Activated T-helper 1 cell treated with Interleukin-2 at 50 U/mL for 16 hours (primary cell): ENCODE measurements around the gene INS.

Experiments
- DNase-seq: peaks from one replicate; pipeline ENCODE4 v3.0.0-alpha.2; 2020; ENCODE audit warnings: low read depth

INS gene

DNA sequence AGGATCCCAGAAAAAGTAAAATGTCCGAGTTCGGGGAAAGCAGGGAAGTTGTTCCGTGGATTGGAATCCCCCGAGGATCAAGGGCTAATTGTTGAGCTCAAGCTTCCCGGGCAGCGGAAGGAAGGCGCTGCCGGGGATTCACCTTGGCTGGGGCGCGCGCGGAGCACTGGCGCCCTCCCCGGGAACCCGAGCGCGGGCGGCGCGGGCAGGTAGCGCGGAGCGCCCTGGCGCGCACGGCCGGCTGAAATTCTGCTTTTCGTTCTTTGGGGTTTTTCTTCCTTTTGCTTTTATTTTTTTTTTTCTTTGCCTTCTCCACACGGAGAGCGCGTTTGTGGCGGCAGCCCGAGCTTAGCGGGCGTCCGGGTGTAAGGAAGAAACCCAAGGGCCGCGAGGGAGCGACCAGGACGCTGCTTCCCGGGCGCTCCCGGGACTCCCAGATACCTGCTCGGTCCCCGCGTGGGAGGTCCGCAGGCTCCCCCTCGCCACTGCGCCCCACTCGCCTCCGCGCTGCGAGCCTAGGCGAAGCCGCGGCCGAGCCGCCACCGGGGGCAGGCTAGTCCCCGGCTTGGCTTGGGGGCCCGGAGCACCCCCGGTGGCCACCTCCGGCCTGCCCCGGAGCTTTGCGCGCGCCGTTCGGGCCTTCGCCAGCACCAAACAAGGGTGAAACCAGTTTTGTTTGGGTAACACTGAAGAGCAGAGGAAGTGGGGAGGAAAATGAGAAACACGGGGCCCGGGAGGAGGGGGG lies 17.0 kb downstream of the INS start:
- no peak for DNase-seq

DNA sequence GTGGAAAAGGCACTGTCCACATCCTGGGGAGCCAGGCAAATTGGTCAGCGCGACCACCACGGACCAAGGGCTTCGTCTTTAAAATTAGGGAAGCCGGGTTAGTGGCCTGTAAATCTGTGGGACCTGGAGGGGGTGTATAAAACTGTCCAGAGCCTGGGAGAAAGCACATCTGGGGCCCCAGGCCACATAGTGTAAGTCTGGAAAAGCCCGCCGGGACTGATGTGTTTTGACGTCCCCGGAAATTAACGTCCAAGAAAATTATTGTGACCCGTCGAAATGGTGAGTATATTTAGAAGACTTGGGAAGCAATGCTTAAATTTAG lies 17.6 kb downstream of the INS start:
- DNase-seq, result no peak

DNA sequence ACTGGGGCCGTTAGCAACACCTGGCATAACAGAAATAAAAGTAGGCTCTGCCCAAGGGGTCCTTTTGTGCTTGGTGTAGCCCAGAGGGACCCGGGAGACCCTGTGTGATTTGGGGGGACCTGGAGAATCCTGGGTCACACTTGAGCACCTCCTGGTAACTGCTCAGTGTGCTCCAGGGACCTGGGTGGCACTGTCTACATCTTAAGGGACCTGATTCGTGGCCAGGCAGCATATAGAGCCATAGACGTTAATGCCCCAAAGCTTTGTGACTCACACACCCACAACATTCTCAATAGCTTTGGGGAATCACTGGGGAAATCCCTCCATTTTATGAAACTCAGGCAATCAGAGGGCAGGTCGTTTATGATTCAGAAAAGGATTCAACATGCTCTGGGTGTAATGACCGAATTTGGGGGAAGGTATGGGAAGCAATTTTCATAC lies 18.2 kb downstream of the INS start:
- DNase-seq, result no peak

DNA sequence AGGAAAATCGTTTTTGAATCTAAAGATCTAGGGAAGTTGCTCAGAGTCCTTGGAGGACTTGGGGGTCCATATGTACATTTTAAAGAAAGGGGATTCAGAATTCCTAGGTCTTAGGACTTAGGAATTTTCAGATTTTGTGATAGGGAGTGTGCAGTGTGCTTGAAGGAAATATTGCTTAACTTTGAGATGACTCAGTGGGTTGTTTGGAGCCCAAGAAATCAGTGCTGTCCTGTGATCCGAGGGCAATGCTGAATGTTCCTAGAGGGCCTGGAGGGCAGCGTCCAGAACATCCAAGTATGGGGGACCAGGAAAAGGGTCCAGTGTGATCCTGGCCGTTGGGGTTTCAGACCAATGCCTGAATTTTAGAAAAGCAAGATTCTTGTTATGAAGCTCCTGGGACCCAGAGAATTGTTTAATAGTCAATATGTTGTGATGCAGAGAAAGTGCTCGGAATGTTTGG lies 18.7 kb downstream of the INS start:
- no peak for DNase-seq

DNA sequence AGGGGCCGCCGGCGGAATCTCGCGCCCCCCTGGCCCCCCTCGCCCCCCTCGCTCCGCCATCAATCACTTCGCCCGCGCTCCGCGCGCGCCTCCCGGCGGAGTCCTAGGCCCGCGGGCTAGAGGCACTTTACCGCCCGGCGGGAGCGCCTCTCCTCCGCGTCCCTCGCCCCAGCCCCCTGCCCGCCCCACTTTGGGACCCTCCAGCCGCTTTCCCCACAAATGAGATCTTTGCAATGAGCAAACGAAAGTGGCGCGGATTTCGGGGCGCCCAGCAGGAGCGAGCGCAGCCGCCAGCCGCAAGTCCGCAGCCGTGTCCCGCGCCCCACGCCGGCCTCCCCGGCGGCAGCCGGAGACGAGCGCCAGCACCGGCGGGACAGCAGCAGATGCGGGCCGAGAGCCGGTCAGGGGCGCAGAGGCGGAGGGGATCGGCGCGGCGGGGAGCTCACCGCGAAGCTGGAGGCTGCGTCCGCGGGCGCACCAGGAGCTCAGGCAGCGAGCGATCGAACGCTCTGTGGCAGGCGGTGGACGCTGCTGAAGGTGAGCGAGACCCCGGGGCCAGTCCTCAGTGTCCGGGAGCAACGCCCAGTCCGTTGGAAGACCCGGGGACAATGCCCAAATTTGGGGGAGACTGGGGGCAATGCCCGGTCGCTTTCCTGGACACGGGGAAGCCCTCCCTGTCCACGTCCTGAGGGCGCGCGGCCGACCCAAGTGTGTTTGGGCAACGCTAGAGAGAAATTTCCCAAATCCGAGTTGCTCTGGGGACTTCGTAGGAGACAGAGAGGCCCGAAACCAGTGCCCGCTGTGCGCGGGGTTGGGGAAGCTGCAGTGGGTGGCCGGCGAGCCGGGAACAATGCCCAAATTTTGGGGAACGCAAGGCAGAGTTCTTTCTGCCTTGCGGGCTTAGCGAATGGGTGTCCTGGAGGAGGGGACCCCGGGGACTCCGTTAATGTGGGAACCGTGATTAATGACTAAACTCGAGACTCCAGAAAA lies 20.3 kb downstream of the INS start:
- no peak for DNase-seq

DNA sequence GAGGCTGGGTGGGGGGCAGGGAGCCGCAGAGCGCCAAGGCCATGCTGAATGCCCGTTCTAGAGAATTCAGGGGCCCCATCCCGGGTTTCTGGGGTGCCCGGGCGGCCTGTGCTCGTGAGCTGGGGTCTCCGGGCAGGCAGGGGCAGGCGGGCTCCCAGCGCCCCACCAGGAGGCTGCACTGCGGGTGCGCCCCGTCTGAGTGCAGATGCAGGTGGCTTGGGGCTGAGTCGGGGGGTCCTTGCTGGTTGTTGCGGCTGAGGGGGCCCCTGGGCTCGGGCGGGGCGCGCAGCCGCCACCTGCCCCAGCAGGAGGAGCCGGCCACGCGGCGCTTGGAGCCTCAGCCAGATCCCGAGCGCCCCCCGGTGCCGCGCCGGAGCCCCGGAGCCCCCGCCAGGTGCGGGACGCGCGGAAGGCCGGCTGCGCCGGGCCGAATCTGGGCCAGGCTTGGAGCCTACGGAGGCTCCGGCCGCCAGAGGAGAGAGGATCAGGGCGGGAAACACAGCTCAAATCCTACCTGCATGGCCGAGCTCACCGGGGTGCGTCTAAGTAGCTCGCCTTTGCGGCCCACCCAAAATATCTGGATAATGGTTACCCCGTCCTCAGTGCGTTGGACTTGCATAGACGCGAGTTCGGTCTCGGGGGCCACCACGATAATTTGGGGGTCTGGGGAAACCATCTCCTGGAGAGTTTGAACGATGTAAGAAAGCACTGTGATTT lies 21.2 kb downstream of the INS start:
- no peak for DNase-seq

DNA sequence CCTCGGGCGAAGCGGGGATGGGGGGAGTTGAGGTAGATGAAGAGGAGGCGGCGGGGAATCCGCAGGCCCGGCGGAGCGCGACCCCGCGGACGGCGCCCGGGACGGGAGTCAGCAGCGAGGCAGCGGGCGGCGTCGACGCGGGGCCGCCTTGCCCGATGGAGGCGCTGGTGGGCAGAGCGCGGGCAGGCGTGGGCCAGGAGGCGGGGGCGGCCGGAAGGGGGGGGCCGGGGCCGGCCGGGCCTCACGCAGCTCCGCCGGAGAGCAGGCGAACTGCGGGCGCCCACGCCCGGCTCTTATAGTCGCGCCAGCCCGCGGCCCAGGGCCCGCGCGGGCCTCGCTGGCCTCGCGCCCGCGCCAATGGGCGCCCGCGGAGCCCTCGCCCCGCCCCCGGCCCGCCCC lies 21.9 kb downstream of the INS start, which contains the start of gene IGF2:
Gene IGF2 (minus strand): TSS at position 267 of the 399 bp plus-strand sequence. CDS start 3,866 bp downstream, outside the sequence.
- DNase-seq, result no peak

DNA sequence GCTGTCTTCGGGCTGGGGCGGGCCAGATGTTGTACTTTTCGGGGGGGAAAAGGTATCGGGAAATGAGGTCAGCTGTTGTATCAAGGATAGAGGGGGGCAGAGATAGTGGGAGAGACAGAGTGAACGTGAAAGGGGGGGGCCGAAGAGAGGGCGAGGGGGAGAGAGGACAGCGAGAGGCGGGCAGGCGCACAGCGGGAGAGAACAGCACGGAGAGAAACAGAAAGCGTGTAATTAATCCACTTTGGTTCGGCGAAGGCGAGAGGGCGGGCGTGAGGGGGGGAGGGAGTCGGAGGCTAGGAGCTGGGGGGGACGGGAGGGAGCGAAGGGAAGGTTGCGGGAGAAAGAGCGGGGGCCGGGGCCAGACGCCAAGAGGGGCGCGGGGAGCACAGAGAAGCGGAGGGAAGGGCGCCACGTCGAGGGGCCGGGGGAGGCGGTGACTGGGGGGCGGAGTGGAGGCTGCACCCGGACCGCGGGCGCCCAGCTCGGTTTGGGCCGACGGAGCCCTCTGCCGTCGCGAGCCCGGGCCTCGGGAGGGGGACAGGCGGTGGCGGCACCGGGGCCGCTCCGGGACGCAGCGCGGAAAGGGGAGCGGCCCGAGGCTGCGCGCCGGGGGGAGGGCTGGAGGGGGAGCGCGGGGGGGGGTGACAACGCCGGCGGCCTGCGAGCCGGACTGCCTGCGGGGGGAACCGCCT lies 22.4 kb downstream of the INS start:
- DNase-seq, result no peak

DNA sequence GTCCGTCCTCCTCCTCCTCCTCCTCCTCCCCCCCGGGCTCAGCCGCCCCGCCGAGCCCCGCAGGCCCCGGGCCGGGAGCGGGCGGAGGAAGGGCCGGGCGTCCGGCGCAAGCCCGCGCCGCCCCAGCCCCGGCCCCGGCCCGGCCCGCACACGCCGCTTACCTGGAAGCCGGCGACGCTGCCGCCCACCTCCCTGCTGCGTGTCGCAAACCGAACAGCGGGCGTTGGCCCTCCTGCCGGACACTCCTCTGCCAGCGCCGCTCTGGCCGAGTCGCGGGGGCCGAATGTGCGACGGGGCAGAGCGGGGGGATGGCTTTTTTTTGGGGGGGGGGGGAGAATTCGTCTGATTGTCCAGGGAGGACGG lies 23.0 kb downstream of the INS start:
- no peak for DNase-seq

DNA sequence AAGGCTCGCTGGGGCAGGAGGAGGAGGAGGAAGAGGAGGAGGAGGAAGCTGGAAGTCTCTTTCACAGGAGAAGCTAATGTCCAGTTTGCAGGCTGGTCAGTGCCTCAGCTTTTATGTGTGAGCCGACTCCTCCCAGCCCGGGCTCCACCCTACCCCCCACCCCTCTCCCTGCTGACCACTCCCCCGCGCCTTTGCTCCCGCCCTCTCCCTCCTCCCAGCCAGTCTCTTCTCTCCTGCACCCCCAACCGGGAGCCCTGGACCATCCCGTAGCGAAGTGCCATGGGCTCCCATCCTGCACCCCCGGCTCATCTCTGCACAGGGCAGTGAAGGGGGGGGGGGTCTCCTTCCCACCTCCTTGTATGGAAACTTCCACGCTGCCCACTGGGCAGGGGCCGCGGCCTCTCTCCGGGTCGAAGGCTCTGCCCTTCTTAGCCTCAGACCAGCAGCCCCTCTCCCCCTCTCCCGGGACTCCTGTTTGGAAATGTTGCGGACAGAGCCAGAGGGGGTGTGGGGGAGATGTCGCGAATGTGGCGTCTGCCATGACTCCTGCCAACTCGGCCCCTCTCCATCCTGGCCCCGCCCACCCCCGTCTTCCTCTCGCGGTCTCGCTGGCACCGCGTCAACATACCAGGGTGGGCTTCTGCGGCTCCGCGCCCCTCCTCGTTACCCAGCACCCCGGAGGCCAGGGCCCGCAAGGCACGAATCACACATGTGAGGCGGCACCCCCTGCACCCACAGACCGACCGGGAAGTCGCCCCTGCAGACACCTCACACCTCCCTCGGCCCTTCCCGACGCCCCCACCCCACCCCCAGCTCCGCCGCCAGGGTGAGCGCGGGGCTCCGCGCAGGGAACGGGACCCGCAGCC lies 23.6 kb downstream of the INS start:
- DNase-seq, result no peak

DNA sequence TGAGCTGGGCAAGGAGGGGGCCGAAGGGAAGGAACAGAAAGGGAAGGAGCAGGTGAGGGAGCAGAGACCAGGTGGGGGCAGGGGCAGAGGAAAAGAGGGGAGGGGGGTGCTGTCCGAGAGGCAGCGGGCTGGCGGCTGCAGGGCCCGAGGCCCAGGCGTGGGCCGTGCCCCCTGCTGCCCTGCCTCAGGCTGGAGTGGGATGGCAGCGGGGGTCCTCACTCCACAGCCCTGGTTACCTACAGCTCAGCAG lies 24.1 kb downstream of the INS start:
- no peak for DNase-seq

DNA sequence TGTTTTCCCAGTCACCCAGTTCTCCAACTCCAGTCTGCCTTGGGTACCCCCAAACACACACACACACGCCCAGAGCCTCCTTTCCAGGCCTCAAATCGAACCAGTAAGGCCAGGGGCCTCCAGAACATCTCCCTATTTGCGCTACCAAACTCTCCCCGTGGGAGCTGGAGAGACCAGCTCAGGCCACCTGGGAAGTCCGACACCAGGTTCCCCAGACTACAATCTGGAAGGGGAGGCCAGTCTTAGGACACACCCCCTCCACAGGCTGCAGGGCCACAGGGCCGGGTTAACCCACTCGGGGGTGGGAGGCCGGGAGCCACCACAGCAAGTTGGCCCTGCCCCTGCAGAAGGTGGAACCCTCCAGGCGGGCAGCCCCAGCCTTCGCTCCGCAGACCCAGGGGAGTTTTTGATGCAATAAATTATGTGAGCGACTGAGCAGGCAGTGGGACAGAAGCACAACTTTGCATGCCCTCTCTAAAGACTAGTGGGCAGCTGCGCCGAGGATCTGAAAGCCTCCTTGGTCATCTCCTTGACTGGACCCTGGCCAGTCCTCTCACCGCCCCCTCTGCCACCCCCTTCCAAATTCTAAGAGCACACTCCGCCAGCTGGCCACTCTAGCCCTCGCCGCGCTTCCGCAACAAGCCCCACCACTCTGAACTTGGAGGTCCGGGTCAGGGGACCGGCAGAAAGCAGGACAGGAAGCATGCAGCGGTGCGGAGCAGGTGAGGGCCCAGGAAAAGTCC lies 24.6 kb downstream of the INS start:
- DNase-seq, result no peak

DNA sequence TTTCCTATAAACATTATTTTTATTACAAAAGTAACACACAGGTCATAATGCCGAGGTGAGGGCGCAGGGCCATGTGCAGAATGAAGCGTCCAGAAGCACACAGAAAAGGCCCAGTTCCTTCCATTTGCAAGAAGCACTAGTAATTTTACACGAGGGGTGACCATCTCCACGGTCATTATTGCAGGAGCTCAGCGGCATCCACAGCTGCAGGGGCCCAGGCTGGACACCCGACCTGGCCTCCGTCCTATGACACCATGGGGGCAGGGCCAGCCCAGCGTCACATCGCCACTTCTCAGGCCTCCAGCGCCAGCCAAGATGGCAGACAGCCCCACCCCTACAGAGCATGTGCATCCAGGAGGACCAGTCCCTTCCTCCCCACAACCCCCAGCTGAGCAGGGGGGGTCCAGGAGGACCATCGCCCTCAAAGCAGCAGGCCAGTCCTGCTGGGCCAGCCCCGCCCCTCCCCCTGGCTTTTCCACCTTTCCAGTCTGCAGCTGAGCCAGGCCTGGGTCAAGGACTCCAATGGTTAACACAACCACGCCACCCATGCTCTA lies 25.3 kb downstream of the INS start:
- no peak for DNase-seq

DNA sequence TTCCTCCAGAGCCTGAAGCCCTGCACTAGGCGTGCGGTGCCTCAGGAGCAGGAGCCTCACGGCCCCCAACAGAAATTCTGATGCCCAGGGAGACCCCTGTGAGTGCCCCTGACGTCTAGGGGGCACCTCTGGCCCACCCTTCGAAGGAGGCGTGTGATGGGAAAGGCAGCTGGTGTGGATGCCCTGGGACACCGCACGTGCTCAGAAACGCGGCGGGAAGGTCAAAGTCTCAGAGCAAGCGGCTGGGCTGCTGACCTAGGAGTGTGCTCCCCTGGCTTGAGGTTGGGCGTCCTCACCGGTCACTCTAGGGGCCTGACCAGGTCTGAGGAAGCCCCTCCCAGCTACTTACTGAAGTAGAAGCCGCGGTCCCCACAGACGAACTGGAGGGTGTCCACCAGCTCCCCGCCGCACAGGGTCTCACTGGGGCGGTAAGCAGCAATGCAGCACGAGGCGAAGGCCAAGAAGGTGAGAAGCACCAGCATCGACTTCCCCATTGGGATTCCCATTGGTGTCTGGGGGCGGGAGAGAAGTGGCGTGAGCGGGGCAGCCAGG lies 25.9 kb downstream of the INS start:
- DNase-seq, result no peak

DNA sequence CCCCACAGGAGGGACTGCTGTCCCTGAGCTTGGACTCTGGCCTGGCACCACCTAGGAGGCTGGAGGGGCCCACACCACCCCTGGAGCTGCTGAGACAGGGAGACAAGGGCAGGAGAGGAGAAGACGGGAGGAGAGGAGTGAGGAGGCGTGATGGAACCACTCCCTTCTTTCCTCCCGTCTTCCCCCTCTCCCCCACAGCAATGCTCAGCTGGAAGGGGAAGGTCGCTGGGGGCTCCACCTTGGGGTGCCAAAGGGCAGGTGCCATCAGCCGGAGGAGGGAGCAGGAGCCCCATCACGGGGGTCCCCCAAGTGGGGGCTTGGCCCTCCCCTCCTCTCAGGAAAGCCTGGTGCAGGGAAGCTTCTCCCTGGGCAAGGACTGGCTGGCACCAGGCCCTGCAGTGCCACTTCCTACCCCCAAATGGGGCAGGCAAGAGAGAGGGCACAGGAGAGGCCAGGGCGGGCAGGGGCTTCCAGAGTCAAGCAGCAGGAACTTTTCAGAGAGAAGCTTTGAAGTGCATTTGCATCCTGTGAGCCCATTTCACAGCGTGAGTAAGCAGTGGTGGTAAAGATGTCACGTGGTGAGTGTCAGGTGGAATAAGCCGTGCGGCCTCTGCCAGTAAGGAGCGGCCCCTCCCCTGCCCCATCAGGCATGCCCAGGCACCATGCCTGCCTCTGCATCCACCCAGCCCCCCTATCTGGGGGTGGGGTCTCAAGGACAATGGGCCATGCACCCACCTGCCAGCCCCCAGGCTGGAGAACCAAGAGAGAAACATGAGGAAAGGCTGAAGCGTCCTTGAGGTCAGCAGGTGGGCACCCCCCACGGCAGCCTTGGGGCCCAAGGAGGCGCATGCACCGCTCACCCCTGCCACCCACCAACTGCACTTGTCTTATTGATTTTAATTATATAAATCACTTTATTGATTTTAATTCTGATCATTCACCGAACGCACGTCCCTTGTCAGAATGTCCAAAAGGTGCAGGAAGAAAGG lies 26.7 kb downstream of the INS start:
- DNase-seq, result no peak

DNA sequence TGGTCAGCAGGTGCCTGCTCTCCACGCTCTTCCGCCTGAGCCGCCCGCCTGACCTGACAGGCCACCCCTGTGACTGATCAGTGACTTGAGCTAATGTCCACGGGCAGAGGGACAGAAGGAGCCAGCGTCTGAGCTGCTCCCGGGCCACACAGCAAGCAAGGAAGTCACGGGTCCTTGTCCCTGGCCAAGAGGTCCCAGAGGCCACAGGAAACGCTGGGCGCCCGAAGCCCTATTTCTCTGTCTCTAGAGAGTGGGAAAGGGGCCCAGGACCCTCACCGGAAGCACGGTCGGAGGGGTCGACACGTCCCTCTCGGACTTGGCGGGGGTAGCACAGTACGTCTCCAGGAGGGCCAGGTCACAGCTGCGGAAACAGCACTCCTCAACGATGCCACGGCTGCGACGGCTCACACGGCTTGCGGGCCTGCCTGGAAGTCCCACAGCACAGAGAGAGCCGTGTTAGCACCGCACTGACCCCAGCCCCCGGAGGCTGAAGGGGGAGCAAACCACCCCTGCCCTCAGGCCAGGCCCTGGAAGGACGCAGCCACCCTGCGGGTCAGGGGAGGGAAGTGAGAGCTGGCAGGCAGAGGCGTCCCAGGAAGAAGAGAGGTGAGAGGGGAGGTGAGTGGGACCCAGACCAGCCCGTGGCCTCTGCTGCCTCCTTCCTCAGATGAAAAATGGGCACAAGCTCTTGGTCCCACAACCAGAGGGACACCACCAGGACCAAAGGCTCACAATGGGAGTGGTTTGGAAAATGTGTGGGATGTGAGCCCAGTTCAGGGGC lies 27.6 kb downstream of the INS start:
- DNase-seq, result no peak

DNA sequence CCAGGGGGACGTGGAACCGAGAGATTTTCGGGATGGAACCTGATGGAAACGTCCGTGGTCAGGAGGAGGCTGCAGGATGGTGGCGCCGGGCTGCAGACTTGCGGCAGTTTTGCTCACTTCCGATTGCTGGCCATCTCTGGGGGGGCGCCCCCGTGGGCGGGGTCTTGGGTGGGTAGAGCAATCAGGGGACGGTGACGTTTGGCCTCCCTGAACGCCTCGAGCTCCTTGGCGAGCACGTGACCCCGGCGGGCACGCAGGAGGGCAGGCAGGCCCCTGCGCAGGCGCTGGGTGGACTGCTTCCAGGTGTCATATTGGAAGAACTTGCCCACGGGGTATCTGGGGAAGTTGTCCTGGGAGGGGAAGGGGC lies 28.2 kb downstream of the INS start:
- no peak for DNase-seq

DNA sequence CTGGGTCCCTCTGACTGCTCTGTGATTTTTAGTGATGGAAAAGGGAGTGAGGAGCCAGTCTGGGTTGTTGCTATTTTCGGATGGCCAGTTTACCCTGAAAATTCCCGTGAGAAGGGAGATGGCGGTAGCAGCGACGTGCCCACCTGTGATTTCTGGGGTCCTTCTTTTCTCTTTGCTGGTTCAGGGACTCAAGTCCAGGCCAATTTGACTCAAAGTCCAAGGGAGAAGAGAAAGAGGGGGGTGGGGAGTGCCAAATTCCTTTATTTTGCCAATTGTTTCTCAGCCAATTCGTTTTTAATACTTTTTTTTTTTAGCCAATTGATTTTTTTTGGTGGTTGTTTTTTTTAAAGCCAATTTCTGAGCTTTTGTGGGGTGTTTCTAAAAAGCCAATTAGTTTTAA lies 28.8 kb downstream of the INS start:
- DNase-seq, result no peak
